GM23248 (cell line): ENCODE data around the gene SMS. TPM values are rescaled to one million over a fixed set of nuclear protein-coding genes. Genes with fewer than 3 reads are reported as not detected.

Source experiments
- DNase-seq: peaks from one replicate; pipeline ENCODE4 v3.0.0-alpha.2; 2015
- H2AFZ ChIP-seq: fragments of 200-600 bp; sonication (generic); 2 replicates; pipeline ENCODE4 v1.6.1; 2016; ENCODE audit warnings: antibody characterized with exemption
- H3F3A ChIP-seq: fragments of 200-600 bp; sonication (generic); 2 replicates; pipeline ENCODE4 v1.6.1; 2016; ENCODE audit warnings: mild to moderate bottlenecking, antibody characterized with exemption, mixed run types; ENCODE audit not compliant: insufficient read depth
- H3K27ac ChIP-seq: fragments of 200-600 bp; sonication (generic); 2 replicates; pipeline ENCODE4 v1.5.1; 2016; ENCODE audit warnings: mild to moderate bottlenecking
- H3K27me3 ChIP-seq: fragments of 200-600 bp; sonication (generic); replicated peaks from 2 replicates; pipeline ENCODE4 v1.6.1; 2016; ENCODE audit warnings: mild to moderate bottlenecking; ENCODE audit not compliant: insufficient read depth
- H3K36me3 ChIP-seq: fragments of 200-600 bp; sonication (generic); 2 replicates; pipeline ENCODE4 v1.6.1; 2016; ENCODE audit warnings: low read depth, mild to moderate bottlenecking
- H3K4me1 ChIP-seq: fragments of 200-600 bp; sonication (generic); 2 replicates; pipeline ENCODE4 v1.6.1; 2016; ENCODE audit warnings: mild to moderate bottlenecking; ENCODE audit not compliant: insufficient read depth
- H3K4me2 ChIP-seq: fragments of 200-600 bp; sonication (generic); one replicate; pipeline ENCODE4 v1.6.1; 2016; ENCODE audit warnings: mild to moderate bottlenecking; ENCODE audit not compliant: unreplicated experiment
- H3K4me3 ChIP-seq: fragments of 200-600 bp; sonication (generic); 2 replicates; pipeline ENCODE4 v1.5.1; 2016; ENCODE audit warnings: mild to moderate bottlenecking
- H3K79me2 ChIP-seq: fragments of 200-600 bp; sonication (generic); 2 replicates; pipeline ENCODE4 v1.6.1; 2016; ENCODE audit warnings: mild to moderate bottlenecking; ENCODE audit not compliant: insufficient read depth
- H3K9ac ChIP-seq: fragments of 200-600 bp; sonication (generic); 2 replicates; pipeline ENCODE4 v1.6.1; 2016; ENCODE audit warnings: mild to moderate bottlenecking
- H3K9me2 ChIP-seq: fragments of 200-600 bp; sonication (generic); 2 replicates; pipeline ENCODE4 v1.6.1; 2016; ENCODE audit warnings: mixed run types, mild to moderate bottlenecking, moderate library complexity; ENCODE audit not compliant: insufficient read depth
- H3K9me3 ChIP-seq: fragments of 200-600 bp; sonication (generic); one replicate; pipeline ENCODE4 v1.6.1; 2017; ENCODE audit warnings: low read depth
- H4K20me1 ChIP-seq: fragments of 200-600 bp; sonication (generic); 2 replicates; pipeline ENCODE4 v1.6.0; 2016; ENCODE audit not compliant: insufficient read depth
- EZH2 ChIP-seq: fragments of 200-600 bp; sonication (generic); IDR thresholded peaks from 2 replicates; pipeline ENCODE4 v1.6.1; 2018; ENCODE audit warnings: antibody characterized with exemption, mild to moderate bottlenecking; ENCODE audit not compliant: insufficient read depth, poor library complexity, severe bottlenecking
- EZH2phosphoT487 ChIP-seq: fragments of 200-600 bp; sonication (generic); IDR thresholded peaks from 2 replicates; pipeline ENCODE4 v1.6.1; 2018; ENCODE audit warnings: antibody characterized with exemption, moderate library complexity, mild to moderate bottlenecking, low read depth; ENCODE audit not compliant: insufficient read depth
- WGBS, 2 experiments: methylation state at CpG; one replicate each; pipeline ENCODE4 v1.1.6; 2015 to 2017; ENCODE audit warnings: low lambda C conversion rate in 2 of 2, low coverage in 1 of 2; ENCODE audit errors: missing lambda C conversion rate in 2 of 2; 5-methylcytosine and 5-hydroxymethylcytosine counted together
- in situ Hi-C: fragments of 300-500 bp; cut with MboI; formaldehyde crosslinking; loops from 2 replicates; pipeline ENCODE4 v1.15.0; 2020
- polyA plus RNA-seq: library from polyadenylated mRNA; unstranded; fragments of >200 nt; fragmentation: Nextera tagmentation; extraction: Ambion mirVana; gene quantifications from 2 replicates; pipeline ENCODE4 v1.2.1, GENCODE V29; 2016
- total RNA-seq: library from RNA; depleted of rRNA; stranded (reverse); fragments of >200 nt; shearing (Covaris generic); gene quantifications from 2 replicates; pipeline ENCODE4 v1.2.3, GENCODE V29; 2014

Gene SMS
- total and polyA plus RNA-seq, 2 experiments from 2014 or later = 156 to 162 TPM

- no peak overlapping the region for H3K9ac ChIP-seq
- in situ Hi-C loops = no loop called here
Measured at GRCh38 chrX:22026731-22027130, 86.2 kb downstream of the SMS start.

GRCh38 chrX:22032084-22032483 lies 91.6 kb downstream of the SMS start, which contains the start of gene PHEX:
TSS of gene PHEX (plus strand) at chrX:22032325. CDS start at chrX:22033006, 681 bp downstream.
- Histone ChIP-seq H4K20me1 (no peaks in the 10 kb centered on the region), H3K9me2 (no peaks in the 10 kb centered on the region), H3K4me3 (no peak within 1 kb of the TSS), H2AFZ (no peak within 1 kb of the TSS), H3F3A (no peaks in the 10 kb centered on the region), H3K27ac (no peak within 1 kb of the TSS), H3K9me3 (no peaks in the 10 kb centered on the region), H3K27me3 (no peaks in the 10 kb centered on the region), H3K9ac (no peak within 1 kb of the TSS), H3K79me2 (no peaks in the 10 kb centered on the region), H3K4me1 (no peaks in the 10 kb centered on the region), H3K36me3 (no peaks in the 10 kb centered on the region), H3K4me2 (no peak within 1 kb of the TSS)
- WGBS, 2 experiments = 10 to 29% methylated on average over 1 of the region's 1 CpG
- TF ChIP-seq EZH2 = no peak
- TF ChIP-seq EZH2phosphoT487 = no peak
- in situ Hi-C loops = no loop called here
- no peak for DNase-seq

More at GRCh38 chrX:22026731-22027130, 86.2 kb downstream of the SMS start:
- Histone ChIP-seq H3K4me3 (no peak overlapping the region), H3K9me3 (no peaks in the 10 kb centered on the region), H3K4me1 (no peaks in the 10 kb centered on the region), H3K27ac (no peak overlapping the region), H3K36me3 (no peaks in the 10 kb centered on the region), H3K9me2 (no peaks in the 10 kb centered on the region), H3K4me2 (no peak overlapping the region), H2AFZ (no peak overlapping the region), H4K20me1 (no peaks in the 10 kb centered on the region), H3K27me3 (no peaks in the 10 kb centered on the region), H3F3A (no peaks in the 10 kb centered on the region), H3K79me2 (no peaks in the 10 kb centered on the region)
- DNase-seq = no peak
- WGBS, 2 experiments = 70 to 79% methylated on average over 4 of the region's 4 CpGs
- TF ChIP-seq EZH2 (no peak), EZH2phosphoT487 (no peak)

GRCh38 chrX:22032506-22032905 lies 92.0 kb downstream of the SMS start:
- no peak overlapping the region for H2AFZ ChIP-seq
- H3K4me1 ChIP-seq = no peaks in the 10 kb centered on the region
- WGBS, 2 experiments = 23 to 29% methylated on average over 4 to 6 of the region's 6 CpGs
- H3K9me2 ChIP-seq = no peaks in the 10 kb centered on the region
- no peak overlapping the region for H3K27ac ChIP-seq
- H3K79me2 ChIP-seq = no peaks in the 10 kb centered on the region
- H3K9me3 ChIP-seq = no peaks in the 10 kb centered on the region
- in situ Hi-C loops = no loop called here
- DNase-seq = no peak
- no peaks in the 10 kb centered on the region for H3K27me3 ChIP-seq
- H3F3A ChIP-seq = no peaks in the 10 kb centered on the region
- H3K4me2 ChIP-seq = no peak overlapping the region
- no peaks in the 10 kb centered on the region for H4K20me1 ChIP-seq
- TF ChIP-seq EZH2phosphoT487 (no peak), EZH2 (no peak)
- no peaks in the 10 kb centered on the region for H3K36me3 ChIP-seq
- no peak overlapping the region for H3K9ac ChIP-seq
- H3K4me3 ChIP-seq = no peak overlapping the region

- no peaks in the 10 kb centered on the region for H3K36me3 ChIP-seq
- no peak for DNase-seq
- H3K79me2 ChIP-seq = no peaks in the 10 kb centered on the region
- no peaks in the 10 kb centered on the region for H3K27me3 ChIP-seq
- H3K9me3 ChIP-seq = no peaks in the 10 kb centered on the region
- H3K27ac ChIP-seq = no peak overlapping the region
- no peaks in the 10 kb centered on the region for H3F3A ChIP-seq
- H3K9ac ChIP-seq = no peak overlapping the region
- H3K4me1 ChIP-seq = no peaks in the 10 kb centered on the region
- H3K4me3 ChIP-seq = no peak overlapping the region
- in situ Hi-C loops = no loop called here
- no peak overlapping the region for H2AFZ ChIP-seq
- no peaks in the 10 kb centered on the region for H4K20me1 ChIP-seq
- no peak for TF ChIP-seq EZH2phosphoT487
- TF ChIP-seq EZH2 = no peak
- 76 to 80% methylated on average over 5 of the region's 5 CpGs for WGBS, 2 experiments
- H3K4me2 ChIP-seq = no peak overlapping the region
- no peaks in the 10 kb centered on the region for H3K9me2 ChIP-seq
Measured at GRCh38 chrX:22033818-22034217, 93.3 kb downstream of the SMS start.

- in situ Hi-C loops = no loop called here
- no peaks in the 10 kb centered on the region for H3K27me3 ChIP-seq
- H3K36me3 ChIP-seq = no peaks in the 10 kb centered on the region
- no peaks in the 10 kb centered on the region for H3K79me2 ChIP-seq
- H3K9me2 ChIP-seq = no peaks in the 10 kb centered on the region
- TF ChIP-seq EZH2 = no peak
- no peak for TF ChIP-seq EZH2phosphoT487
- no peak overlapping the region for H2AFZ ChIP-seq
- H3F3A ChIP-seq = no peaks in the 10 kb centered on the region
- no peak overlapping the region for H3K4me2 ChIP-seq
- no peaks in the 10 kb centered on the region for H4K20me1 ChIP-seq
- DNase-seq = no peak
- no peak overlapping the region for H3K9ac ChIP-seq
- WGBS, 2 experiments = 50 to 82% methylated on average over 1 of the region's 1 CpG
- H3K4me3 ChIP-seq = no peak overlapping the region
- H3K27ac ChIP-seq = no peak overlapping the region
- H3K9me3 ChIP-seq = no peaks in the 10 kb centered on the region
- no peaks in the 10 kb centered on the region for H3K4me1 ChIP-seq
Measured at GRCh38 chrX:22035236-22035635, 94.7 kb downstream of the SMS start.
